Fibroblast of skin of abdomen (primary cell): ENCODE data around the gene LPO.
A peak's percentile ranks its signal among the peaks of the same experiment; 100 is the strongest.

Experiments
- DNase-seq: peaks from one replicate; pipeline ENCODE4 v3.0.0-alpha.2; 2013

The LPO gene

GRCh38 chr17:58229881-58230280 lies 8.5 kb upstream of the LPO start:
- DNase-seq: no peak

- DNase-seq: peak; percentile 58
Measured at GRCh38 chr17:58231641-58232040, 6.7 kb upstream of the LPO start.

GRCh38 chr17:58232707-58233156 lies 5.7 kb upstream of the LPO start:
- DNase-seq: peak; percentile 80

DNA sequence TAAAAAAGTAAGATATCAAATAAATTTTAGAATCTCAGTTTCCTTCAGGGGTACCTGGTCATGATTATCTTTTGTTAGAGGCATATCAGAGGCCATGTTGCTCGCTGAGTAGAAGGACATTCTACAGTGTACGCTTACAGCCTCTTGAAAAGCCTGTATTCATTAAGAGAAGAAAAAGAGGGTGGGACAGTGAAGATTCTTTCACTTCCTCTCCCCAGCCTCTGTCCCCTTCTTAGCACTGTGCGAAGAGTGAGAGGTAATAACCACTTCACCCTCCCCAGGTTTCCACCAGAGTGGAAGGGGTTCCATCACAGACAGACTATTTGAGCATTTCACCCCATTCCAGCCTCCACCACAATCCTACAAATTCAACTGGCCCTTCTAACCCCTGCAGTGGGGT lies 4.8 kb upstream of the LPO start:
- no peak for DNase-seq

GRCh38 chr17:58234512-58234911 lies 3.9 kb upstream of the LPO start:
- no peak for DNase-seq

DNA sequence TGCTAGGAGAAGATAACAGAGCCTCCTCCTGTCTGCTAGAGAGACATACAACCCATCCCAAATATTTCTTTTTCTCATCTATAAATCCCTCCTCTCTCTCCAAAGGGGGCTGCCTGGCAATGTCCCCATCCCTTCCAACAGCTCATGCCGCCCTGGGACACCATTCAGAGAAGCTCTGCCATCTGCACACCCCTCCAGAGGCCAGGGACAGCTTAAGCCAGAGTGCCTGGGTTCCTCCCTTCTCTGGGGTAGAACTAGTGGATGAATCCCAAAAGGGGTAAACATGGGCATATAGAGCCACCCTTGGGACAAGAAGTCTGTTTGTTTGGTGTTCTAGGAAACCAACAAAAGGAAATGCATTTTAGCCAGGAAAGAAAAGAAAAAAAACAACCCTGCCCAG lies 2.6 kb upstream of the LPO start:
- DNase-seq: no peak

GRCh38 chr17:58236394-58236793 lies 2.0 kb upstream of the LPO start:
- DNase-seq: no peak

- no peak for DNase-seq
Measured at GRCh38 chr17:58239987-58240386, 1.6 kb downstream of the LPO start.

- no peak for DNase-seq
Measured at GRCh38 chr17:58242171-58242784, 3.9 kb downstream of the LPO start.

DNA sequence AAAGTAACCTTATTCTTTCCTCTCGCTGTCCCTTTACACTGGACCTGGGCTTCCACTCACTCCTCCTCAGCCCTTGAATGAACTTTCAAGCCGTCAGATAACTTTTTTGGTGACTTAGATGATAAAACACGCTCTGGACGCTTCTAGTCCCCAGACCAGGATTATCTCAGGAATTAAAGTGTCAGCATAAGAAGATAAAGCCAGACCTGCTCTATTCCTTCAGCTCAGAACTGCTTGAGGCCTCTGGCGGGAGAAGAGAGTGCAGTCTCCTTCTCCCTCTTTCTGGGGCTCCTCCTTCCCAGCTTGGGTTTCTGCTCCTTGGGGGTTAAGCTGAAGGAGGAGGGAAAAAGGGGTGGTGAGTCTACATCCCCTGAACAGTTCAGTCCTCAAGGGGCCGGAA lies 6.6 kb downstream of the LPO start:
- no peak for DNase-seq

DNA sequence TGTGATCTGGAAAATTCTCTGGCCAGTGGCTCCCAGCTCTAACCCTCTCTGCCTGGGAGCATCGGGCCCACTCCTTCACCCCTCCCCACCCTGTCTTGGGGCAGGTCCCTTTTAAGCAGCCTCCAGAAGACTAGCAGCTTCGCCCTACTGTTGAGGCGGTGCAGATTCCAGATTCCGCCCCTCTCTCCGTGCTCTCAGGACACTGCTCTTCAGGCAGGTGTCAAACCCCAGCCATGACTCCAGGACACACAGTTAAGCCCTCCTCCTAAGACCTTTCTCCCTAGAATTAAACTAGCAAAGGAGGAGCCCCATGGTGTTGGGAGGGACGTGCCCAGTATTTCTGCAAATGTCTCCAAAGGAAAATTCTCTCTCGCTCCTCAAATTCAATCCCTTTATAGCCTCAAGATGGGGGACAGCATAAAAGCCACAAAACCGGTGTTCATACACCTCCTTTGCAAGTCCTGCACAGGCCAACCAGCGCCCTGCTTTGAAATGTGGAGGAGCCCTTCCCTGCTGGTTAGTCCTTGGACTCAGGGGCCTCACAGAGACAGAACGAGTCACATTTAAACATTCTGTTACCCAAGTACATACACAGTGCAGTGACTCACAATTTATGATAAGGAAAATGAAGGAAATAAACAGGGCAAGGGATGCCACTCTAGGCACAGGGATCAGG lies 7.2 kb downstream of the LPO start:
- peak; percentile 13 for DNase-seq

DNA sequence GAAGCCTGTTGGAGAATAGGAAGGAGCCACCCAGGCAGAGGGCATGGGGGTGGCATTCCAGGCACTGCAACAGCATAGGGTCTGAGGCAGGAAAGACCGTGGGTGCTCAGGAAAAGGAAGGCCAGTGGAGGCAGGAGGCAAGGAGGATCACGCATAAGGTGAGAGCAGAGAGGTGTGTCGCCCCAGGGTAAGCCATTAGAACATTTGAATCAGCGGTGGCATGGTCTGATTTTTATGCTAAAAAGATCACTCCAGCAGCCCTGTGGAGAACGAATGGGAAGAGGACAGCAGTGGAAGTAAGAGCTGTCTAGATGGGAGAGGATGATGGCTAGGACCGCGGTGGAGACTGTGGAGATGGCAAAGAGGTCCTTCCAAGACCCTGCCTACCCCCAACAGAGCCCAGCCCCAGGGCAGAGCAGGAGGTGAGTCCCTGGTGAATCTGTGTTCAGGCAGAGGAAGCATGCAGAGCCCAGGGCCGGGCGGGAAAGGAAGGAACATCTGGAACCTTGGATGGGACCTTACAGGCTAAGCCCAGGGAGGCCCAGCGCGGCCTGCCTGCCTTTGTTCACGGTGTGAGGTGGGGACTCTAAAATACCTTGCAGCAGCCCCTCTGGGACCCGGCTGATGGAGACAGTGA lies 7.8 kb downstream of the LPO start:
- no peak for DNase-seq

- DNase-seq: no peak
Measured at GRCh38 chr17:58246781-58247180, 8.4 kb downstream of the LPO start.

DNA sequence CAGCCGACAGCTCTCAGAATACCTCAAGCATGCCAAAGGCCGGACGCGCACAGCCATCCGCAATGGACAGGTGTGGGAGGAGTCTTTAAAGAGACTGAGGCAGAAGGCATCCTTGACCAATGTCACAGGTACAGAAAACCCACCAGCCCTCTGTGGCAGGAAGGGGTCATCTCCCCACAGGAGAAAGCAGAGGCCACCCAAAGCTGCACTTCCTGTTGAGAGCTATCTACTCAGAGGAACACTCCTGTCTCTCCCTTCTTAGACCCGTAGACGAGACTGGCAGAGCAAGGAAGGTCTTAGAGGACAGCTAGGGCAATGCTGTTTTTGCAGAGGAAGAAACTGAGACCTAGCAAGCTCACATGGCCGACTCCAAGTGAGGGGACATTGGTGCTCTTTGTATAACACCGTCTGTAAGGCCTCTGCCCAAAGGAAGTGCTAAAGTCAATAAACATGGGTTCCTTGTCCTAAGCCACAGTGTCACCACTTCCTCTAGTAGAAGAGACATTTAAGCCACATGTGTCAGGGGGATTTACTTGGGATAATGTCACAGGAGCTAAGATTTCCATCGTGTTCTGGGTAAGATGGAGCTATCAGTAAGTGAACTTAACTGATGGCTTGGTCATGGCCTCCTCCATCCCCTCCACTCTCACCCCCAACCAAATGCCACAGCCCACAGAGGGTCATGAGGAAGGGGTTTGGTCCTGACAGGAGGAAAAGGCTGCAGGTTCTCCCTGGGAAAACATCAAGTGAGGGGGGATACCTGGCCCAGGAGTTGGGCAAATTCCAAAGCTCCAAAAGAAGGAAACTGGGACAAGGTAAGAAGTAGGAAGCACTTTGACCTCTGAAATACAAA lies 9.4 kb downstream of the LPO start:
- no peak for DNase-seq

DNA sequence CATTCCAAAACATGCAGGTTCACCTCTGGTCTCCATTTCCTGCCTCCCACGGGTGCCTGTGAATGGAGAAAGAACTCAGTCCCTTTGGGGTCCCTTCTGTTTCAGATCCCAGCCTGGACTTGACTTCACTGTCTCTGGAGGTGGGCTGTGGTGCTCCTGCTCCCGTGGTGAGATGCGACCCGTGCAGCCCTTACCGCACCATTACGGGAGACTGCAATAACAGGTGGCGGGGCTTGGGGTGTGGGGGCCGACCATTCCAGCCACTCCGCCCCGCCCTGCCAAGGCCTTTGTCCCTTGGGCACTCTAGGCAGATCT lies 10.5 kb downstream of the LPO start:
- DNase-seq: no peak

DNA sequence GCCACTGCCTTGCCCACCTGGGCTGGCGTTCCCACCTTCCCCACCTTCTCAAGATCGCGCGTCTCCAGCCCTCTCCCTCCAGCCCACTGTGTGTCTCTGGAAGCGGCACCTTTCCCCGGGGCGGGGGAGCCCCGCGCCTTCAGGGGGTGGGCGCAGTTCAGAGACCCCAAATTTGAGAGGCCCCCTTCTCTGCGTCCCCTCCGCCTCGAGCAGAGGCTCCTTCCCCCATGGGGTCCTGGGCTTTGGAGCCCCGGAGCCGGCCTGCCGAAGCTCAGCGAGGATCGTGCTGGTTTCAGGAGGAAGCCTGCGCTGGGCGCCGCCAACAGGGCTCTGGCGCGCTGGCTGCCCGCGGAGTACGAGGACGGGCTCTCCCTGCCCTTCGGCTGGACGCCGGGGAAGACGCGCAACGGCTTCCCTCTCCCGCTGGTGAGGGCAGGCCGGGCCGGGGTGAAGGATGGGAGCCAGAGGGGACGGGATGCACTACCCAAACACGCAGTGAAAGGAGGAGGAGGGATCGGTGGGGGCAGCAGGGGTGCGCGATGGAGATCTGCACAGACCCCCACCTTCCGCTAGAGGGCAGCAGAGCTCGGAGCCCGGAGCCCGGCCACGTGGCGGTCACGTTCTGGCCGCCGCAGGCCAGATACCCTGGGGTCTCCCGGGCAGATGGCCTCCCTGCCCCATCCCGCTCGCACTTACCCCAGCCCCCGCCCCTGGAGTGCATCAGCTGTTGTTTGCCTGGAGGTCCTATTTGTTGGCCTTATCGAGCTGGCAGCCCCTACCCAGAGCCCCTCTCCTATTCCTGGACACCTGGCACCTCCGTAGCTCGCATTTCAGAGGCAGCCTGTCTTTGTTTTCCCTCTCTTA lies 11.1 kb downstream of the LPO start:
- DNase-seq: peak; percentile 54

DNA sequence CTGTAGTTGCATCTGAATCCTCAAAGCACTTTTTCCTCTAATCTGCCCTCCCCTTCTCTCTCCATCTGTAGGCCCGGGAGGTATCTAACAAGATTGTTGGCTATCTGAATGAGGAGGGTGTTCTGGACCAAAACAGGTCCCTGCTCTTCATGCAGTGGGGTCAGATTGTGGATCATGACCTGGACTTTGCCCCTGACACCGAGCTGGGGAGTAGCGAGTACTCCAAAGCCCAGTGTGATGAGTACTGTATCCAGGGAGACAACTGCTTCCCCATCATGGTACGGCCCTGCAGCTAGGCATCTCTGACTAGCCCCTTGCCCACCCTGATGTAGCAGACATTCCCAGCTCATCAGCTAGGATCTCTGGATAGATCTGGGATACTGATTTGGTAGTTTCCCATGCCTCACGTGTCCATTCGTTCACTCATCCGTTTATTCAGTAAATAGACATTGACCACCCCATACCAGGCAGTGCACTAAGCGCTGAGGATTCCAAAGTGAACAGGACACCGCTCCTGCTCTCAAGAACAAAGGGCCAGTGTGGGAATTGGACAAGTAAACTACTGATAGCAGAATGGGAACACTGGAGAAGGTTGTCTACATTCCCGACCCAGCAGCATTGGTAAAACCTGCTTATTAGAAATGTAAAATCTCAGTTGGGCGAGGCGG lies 12.1 kb downstream of the LPO start:
- no peak for DNase-seq

DNA sequence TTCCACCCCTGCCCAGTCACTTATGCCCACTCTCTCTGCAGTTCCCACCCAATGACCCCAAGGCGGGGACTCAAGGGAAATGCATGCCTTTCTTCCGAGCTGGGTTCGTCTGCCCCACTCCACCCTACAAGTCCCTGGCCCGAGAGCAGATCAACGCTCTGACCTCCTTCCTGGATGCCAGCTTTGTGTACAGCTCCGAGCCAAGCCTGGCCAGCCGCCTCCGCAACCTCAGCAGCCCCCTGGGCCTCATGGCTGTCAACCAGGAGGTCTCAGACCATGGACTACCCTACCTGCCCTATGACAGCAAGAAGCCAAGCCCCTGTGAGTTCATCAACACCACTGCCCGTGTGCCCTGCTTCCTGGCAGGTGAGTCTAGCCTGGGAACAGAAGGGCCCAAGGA lies 13.8 kb downstream of the LPO start:
- DNase-seq: no peak

- no peak for DNase-seq
Measured at GRCh38 chr17:58253082-58253481, 14.7 kb downstream of the LPO start.

- no peak for DNase-seq
Measured at GRCh38 chr17:58254803-58255202, 16.4 kb downstream of the LPO start.

GRCh38 chr17:58262149-58262548 lies 23.8 kb downstream of the LPO start:
- DNase-seq: no peak

- DNase-seq: no peak
Measured at GRCh38 chr17:58263773-58264172, 25.4 kb downstream of the LPO start.
